Stimulated activated CD4-positive, alpha-beta T cell treated with anti-CD3 and anti-CD28 coated beads, Interleukin-12 subunit alpha, Interleukin-12 subunit beta, amount 100 ng/mL, for 48 hours (primary cell): ENCODE measurements around the gene CEP72.
"Not testable (repeated sequence)": the region's sequence is repeated elsewhere in the genome, so short reads cannot be mapped to it uniquely, and the experiment has no call there.

Source experiments
- DNase-seq, 3 donors: peaks; one replicate each; pipeline ENCODE4 v3.0.0-alpha.2; 2020; ENCODE audit warnings: low read depth in 2 of 3, low spot score in 1 of 3

CEP72 gene

DNA sequence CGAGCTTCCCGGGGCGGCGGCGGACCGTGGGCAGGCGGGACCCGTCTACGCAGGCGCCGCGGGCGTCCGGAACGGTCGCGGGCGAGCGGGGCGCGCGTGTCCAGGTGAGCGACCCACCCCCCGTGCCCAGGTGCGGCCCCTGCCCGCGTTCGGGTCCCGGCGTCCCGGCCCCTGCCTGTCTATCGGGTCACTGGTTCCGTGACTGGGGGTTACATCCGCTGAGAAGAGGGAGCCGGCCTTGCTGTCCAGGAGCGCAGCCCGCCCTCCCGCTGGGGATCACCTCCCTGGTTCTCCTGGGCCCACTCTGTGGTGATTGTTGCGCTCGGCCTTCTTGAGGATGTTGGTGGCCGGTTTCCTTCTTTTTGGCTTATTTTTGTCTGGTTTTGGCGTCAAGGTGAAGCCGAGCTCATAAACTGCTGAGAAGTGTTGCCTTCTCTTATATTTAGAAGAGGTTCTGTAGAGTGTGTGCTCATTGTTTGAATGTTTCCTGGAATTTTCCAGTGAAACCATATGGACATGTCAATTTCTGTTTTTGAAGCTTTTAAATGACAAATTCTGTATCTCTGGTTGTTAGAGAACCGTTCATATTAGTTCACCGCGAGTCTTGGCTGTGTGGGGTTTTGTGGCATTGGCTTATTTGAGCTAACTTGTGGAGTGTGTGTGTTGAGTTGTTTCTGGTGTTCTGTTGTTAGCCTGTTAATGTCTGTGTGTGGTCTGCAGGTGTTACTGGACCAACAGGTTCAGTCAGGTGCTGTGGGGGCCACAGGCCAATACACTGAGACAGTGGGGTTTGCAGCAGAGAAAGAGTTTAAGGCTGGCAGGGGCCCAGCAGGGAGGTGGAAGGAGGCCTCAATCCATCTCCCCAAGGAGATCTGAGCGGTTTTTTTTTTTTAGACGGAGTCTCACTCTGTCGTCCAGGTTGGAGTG, 621 bp downstream of the CEP72 start:
- DNase-seq: peak in 1 of 3 donors; percentile 5

DNA sequence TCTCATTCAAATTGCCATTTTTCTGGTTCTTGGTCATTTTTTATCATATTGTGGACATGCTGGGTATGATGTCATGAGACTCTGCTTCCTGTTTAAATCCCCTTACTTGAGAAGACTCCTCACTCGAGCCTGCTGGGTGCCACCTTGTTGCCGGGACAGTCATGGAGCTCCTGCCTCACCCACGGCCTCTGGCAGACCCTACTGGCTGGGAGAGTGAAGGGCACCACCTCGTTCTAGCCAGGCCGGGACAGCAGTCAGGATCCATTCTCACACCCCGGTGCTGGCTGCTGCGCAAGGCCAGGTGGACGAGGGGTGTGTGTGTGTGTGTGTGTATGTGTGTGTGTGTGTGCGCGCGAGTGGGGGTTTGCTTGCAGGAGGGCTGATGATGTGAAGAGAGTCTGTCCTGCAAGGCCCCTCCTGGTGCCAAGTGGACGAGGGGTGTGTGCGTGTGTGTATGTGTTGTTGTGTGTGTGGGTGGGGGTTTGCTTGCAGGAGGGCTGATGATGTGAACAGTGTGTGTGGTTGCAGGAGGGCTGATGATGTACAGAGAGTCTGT, 4.4 kb downstream of the CEP72 start:
- DNase-seq: no peak

DNA sequence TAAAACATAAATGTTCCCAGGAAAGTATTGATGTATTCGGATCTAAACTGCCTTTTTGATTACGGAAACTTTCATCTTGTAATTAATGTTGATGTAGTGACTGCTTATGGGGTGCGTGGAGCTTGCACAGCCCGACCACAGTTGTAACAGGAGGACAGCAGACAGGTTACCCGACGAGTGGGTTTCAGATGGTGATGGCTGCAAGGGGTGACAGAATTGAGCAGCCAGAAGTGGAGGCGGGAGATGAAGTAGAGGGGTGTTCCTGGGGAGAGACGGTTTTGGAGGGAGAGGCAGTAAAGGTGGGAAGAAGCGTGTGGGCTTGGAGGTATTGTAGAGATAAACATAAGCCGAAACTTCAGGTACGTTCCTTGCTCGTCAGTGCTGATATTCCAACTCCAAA, 5.8 kb downstream of the CEP72 start:
- no peak for DNase-seq

DNA sequence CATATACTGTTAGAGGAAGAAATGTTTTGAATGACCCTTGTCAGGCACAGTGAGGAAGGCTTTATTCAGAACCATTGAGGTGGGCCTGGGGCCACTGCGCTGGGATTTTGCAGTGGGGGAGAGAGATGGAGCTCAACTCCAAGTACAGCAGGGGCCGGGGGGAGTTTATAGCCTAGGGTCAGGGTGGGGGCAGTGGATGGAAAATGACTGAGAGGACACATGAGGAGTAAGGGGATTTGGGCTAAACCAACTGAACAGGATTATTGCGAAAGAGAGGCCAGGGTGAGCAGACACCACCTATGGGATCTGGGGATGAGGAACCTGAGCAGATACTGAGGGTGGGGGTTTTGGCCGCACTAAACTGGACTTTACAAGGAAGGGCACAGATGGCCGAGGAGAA, 6.3 kb downstream of the CEP72 start:
- no peak for DNase-seq

- no peak for DNase-seq
These were observed 7.3 kb downstream of the CEP72 start for GRCh38 chr5:619444-619843.

DNA sequence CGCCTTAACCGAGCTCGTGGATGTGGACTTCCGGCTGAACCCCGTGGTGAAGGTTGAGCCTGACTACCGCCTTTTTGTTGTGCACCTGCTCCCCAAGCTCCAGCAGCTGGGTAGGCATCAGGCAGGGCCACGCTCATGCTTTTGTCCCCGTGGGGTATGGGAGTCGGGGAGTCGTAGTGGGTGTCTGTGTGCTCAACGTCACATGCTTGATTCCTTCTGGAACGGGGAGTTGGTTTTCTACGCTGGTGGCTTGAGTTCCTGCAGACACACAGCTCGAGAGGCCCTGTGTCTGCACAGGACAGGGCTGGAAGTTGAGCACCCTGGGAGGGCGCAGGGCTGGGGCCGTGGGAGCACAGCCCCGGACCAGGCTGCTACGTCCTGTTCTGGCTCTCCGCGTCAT, 8.0 kb downstream of the CEP72 start:
- DNase-seq: no peak

DNA sequence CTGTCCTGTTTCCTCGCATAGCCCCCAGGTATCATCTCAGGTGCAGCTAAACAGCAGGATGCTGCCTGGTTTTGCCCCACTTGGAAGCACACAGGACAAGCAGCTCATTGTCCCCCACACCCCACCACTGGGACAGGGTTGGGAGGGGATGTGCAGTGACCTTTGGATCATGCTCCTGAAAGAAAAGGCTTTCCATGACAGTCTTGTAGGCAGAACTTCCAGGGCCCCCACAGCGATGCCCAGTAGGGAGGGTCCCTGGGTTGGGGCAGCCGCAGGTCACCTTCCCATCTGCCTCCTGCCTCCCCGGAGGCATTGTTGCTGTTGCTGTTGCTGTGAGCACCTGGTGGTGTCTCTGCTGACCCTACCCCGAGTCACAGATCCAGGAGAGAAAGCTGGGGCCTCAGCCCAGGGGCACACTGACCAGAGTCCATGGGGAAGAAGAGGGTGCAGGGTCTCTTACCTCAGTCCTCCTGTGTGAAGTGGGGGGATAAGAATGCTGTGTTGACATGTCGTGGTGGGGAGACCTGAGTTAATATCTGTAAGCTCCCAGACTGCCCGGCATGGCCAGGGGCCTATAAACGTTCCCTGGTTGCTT, 8.5 kb downstream of the CEP72 start:
- no peak for DNase-seq

- DNase-seq: no peak
These were observed 9.2 kb downstream of the CEP72 start for GRCh38 chr5:621341-621761.

GRCh38 chr5:622359-622758, 10.2 kb downstream of the CEP72 start:
- no peak for DNase-seq

GRCh38 chr5:622946-623522, 10.9 kb downstream of the CEP72 start:
- no peak for DNase-seq

DNA sequence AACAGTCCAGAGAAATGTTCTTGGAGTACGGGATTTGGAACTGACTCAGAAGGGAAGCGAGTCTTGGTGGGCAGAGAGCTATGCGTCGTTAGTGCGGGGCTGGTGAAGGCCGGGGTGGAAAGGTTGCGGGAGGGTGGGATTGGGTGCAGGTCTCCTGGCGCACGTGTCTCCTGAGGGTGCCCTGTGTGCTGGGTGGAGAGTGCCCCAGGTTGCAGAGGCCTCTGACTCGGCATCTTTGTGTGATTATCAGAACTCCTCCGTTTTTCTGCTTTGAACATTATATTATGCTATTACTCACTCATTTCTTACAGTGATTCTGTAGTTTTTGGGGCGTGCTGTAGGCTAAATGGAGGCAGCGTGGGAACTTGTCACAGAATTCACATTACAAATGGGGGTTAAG, 11.4 kb downstream of the CEP72 start:
- DNase-seq: no peak

DNA sequence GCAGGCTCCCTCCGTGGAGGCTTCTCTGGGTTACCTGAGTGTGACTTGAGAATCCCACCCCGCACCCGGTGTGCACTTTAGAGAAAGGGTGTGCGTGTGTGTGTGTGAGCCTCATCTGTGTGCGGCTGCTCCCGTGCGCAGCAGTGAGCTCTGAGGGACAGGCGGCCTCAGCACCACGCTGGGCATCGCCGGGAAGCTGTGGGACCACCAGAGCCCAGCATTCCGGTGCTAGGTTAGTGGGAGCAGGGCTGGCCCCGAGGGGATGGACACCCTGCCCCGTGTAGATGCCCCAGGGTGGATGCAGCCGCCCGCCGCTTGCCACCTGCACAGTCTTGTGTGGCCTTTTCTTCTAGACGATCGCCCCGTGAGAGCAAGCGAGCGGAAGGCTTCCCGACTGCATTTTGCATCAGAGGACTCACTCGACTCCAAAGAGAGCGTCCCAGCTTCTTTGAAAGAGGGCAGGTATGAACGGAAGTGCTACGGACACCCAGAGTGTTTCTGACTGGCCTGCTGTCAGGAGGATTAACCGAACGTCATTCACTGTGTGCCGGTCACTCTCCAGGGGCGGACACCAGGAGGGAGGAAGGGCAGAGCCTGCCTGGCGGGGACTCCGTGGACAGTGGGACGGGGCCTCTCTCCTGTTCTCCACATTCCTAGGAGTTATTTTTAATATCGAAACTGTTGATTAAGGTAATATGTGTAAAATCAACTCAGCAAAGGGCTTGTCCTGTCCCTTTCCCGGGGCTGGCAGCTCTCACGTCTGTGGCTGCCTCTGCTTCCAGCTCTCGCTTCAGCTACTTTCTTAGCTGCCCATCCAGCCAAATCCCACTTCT, 12.2 kb downstream of the CEP72 start:
- DNase-seq: no peak

DNA sequence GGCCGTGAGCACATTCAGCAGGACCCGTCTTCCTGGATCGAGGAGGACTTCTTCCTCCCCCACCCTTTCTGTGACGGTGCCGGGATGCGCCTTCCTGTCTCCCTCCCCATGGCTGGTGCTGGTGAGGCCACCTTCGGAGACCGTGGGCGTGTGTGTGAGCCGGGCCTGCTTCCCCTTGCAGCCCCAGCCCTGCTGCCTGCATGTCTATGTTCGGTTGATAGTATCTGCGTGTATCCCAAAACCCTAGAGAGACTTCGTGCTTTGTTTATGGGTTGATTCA, 12.8 kb downstream of the CEP72 start:
- no peak for DNase-seq

- DNase-seq: no peak
These were observed 13.4 kb downstream of the CEP72 start for GRCh38 chr5:625516-625915.

DNA sequence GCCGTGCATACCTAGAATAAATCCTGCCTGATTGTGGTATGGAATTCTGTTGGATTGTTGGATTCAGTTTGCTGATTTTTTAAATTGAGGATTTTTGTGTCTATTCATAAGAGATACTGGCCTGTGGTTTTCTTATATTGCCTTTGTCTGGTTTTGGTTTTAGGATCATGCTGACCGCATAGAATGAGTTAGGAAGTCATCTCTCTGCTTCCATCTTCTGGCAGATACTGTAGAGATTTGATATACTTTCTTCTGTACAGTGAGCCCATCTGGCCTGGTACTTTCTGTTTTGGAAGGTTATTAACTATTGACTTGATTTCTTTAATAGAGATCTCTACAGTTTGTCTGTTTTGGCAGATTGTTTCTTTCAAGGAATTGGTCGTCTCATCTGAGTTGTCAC, 14.7 kb downstream of the CEP72 start:
- DNase-seq: no peak

DNA sequence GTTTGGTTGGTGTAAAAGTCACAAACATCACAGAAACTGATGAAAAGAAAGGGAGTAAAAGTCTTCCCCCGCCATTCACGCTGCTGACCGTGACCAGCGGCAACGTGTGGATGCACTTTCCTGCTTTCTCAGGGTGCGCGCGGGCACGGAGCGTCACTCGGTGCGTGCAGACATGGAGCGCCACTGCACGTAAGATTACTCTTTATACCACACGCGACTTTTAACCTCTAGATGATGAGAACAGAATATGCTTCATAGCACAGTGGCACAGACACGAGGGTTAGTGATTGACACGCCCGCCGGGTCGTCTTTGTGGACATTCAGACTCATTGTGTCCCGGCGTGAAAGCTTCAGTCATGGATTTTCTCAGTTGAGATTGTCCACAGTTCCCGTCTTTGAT, 15.7 kb downstream of the CEP72 start:
- no peak for DNase-seq

DNA sequence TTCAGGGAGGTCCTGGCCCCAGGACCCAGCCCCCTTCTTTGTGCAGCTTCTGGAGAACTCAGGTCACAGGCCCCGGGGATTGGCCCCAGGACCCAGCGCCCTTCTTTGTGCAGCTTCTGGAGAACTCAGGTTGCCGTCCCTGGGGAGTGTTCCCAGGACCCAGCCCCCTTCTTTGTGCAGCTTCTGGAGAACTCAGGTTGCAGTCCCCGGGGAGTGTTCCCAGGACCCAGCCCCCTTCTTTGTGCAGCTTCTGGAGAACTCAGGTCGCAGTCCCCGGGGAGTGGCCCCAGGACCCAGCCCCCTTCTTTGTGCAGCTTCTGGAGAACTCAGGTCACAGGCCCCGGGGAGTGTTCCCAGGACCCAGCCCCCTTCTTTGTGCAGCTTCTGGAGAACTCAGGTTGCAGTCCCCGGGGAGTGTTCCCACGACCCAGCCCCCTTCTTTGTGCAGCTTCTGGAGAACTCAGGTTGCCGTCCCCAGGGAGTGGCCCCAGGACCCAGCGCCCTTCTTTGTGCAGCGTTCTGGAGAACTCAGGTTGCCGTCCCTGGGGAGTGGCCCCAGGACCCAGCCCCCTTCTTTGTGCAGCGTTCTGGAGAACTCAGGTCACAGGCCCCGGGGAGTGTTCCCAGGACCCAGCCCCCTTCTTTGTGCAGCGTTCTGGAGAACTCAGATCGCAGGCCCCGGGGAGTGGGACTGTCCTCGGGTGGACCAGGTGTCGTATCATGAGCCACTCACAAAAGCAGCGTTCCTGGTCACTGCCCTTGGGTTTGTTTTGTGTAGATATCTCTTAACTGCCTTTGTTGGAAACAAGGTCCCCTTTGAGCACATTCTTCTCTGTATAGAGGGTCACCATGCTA, 16.4 kb downstream of the CEP72 start:
- DNase-seq: not testable (repeated sequence)

GRCh38 chr5:633501-633955, 21.4 kb downstream of the CEP72 start:
- DNase-seq: no peak

DNA sequence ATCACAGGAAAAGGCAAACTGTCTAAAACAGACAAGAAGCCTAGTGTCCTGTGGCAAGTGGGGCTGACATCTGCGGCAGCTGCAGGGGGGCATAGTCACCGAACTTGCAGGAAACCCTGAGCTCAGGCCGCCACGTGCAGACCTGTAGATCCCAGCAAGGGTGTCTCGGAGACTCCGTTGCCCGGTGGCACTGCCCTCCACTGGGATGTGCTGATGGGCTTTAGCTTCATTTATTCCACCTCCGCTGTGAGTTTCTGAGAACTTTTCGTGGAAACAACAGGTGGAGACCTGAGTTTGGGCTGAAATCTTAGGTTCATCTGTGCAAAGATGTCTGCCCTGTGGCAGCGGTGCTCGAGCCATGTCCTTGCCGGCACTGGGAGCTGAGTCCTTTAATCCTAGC, 22.1 kb downstream of the CEP72 start:
- no peak for DNase-seq

GRCh38 chr5:635306-636055, 23.3 kb downstream of the CEP72 start:
- no peak for DNase-seq
